ENCODE data around the gene PCYT1A.
"Not testable (repeated sequence)": the region's sequence is repeated elsewhere in the genome, so short reads cannot be mapped to it uniquely, and the experiment has no call there.

The PCYT1A gene

DNA sequence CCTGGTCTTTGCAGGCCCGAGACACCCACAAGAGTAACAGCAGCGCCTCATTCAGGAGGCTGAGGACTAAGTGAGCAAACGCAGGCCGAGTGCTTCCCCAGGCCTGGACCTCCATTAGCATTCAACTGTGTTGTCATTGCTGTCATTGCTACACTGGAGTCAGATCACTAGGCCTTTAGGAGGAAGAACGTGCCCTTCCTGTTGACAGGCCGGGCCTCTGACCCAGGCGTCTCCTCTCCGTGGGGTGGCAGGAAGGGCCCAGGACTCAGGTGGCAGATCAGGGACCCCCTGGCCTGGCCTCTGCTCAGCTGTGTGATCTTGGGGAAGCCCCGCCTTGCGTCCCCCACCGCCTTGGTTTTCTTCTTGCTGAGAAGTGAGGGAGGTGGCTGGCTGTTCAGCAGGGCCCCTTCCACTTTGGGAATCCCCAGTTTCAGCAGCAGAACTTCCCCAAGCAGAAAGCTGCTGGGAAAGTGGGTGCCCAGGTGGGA lies 95.4 kb downstream of the PCYT1A start:
- Mint-ChIP-seq H3K4me3 (peak overlapping the region; percentile 18), H3K9me3 (no peaks in the 10 kb centered on the region), H3K27ac (peak overlapping the region; percentile 91), H3K27me3 (no peaks in the 10 kb centered on the region), H3K36me3 (ENCODE audit: low read depth) (no peaks in the 10 kb centered on the region), H3K4me1 (ENCODE audit: low read depth) (peaks cover 54% of the 10 kb centered on the region)
- intact Hi-C loops (cut with micrococcal nuclease), result no loop called here

DNA sequence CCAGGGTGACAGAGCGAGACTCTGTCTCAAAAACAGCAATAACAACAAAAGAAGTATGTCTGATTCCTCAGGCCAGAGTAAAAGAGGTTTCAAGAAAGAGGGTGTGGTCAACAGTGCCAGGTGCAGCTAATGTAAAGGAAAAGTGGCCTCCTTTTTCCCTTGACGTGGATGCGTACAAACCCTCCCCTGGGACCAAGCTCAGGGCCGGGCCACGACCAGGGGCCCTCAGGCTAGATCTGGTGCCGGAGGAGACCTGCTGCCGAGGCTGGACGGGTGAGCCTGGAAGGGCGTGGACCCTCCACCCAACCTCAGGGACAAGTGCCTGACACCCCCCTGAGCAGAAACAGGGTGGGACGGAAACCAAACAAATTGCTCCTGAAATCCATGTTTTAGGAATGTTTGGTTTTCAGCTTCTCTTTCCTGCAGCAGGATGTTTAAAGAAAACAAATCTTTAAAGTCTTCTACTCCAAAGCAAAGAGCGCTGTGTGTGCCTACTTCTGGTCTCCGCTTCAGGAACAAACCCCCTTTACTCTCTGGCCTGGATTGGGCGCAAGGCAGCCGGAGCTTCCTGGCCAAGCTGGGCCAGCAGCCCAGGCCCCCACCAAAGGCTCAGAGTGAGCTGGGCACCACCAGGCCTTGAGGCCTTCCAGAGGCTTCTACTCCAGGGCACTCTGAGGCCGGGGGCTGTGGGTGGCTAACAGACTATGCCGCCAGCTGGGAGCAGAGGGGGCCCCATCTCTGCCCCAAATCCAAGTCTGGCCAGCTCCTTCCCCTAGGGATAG lies 97.8 kb downstream of the PCYT1A start:
- intact Hi-C loops (cut with micrococcal nuclease), result no loop called here
- Mint-ChIP-seq H3K27me3 (no peaks in the 10 kb centered on the region), H3K4me1 (ENCODE audit: low read depth) (peaks cover 60% of the 10 kb centered on the region), H3K9me3 (no peaks in the 10 kb centered on the region), H3K36me3 (ENCODE audit: low read depth) (no peaks in the 10 kb centered on the region), H3K27ac (peak overlapping the region; percentile 68), H3K4me3 (no peak overlapping the region)

GRCh38 chr3:196186651-196187573 lies 100.6 kb downstream of the PCYT1A start:
- Mint-ChIP-seq H3K9me3 (no peaks in the 10 kb centered on the region), H3K4me1 (ENCODE audit: low read depth) (peaks cover 36% of the 10 kb centered on the region), H3K36me3 (ENCODE audit: low read depth) (no peaks in the 10 kb centered on the region), H3K27ac (peak overlapping the region; percentile 13), H3K4me3 (no peak overlapping the region), H3K27me3 (peaks cover 2% of the 10 kb centered on the region)
- intact Hi-C loops (cut with micrococcal nuclease), result no loop called here

GRCh38 chr3:196184881-196185280 lies 102.6 kb downstream of the PCYT1A start:
- Mint-ChIP-seq H3K4me1 (ENCODE audit: low read depth) (peaks cover 29% of the 10 kb centered on the region), H3K27ac (no peak overlapping the region), H3K4me3 (no peak overlapping the region), H3K36me3 (ENCODE audit: low read depth) (no peaks in the 10 kb centered on the region), H3K9me3 (no peaks in the 10 kb centered on the region), H3K27me3 (peaks cover 5% of the 10 kb centered on the region)
- intact Hi-C loops (cut with micrococcal nuclease), result no loop called here

GRCh38 chr3:196184169-196184432 lies 103.4 kb downstream of the PCYT1A start:
- H3K4me3 Mint-ChIP-seq; H3K36me3 Mint-ChIP-seq (ENCODE audit: low read depth); H3K9me3 Mint-ChIP-seq; intact Hi-C loops (cut with micrococcal nuclease); H3K27ac Mint-ChIP-seq; H3K27me3 Mint-ChIP-seq: not testable (repeated sequence)
- peaks cover 34% of the 10 kb centered on the region for H3K4me1 Mint-ChIP-seq (ENCODE audit: low read depth)

- H3K27me3 Mint-ChIP-seq, result peaks cover 7% of the 10 kb centered on the region
- intact Hi-C loops (cut with micrococcal nuclease), result no loop called here
- H3K27ac Mint-ChIP-seq, result no peak overlapping the region
- peaks cover 20% of the 10 kb centered on the region for H3K4me1 Mint-ChIP-seq (ENCODE audit: low read depth)
- no peak overlapping the region for H3K4me3 Mint-ChIP-seq
- H3K36me3 Mint-ChIP-seq (ENCODE audit: low read depth), result no peaks in the 10 kb centered on the region
- H3K9me3 Mint-ChIP-seq, result no peaks in the 10 kb centered on the region
These were observed 106.4 kb downstream of the PCYT1A start for GRCh38 chr3:196181127-196181546.

GRCh38 chr3:196180346-196180745 lies 107.2 kb downstream of the PCYT1A start:
- Mint-ChIP-seq H3K4me3 (no peak overlapping the region), H3K27me3 (peaks cover 7% of the 10 kb centered on the region), H3K36me3 (ENCODE audit: low read depth) (no peaks in the 10 kb centered on the region), H3K27ac (peak overlapping the region; percentile 43), H3K4me1 (ENCODE audit: low read depth) (peaks cover 20% of the 10 kb centered on the region), H3K9me3 (no peaks in the 10 kb centered on the region)
- intact Hi-C loops (cut with micrococcal nuclease), result no loop called here

All from dendritic cell treated with granulocyte-macrophage colony-stimulating factor and Interleukin-4, amounts not matched to agents 40 ng/mL and 50 ng/mL, for 4 days (primary cell).